Endothelial cell of umbilical vein (primary cell): ENCODE results near the gene BTG2. TPM values are rescaled to one million over a fixed set of nuclear protein-coding genes. Genes with fewer than 3 reads are reported as not detected.

Experiments
- BruUV-seq: library from RNA; stranded (reverse); fragments of 400-500 nt; replicated peaks from 2 replicates; lab custom pipeline; 2021; lab: Mats Ljungman, UMichigan
- CTCF ChIA-PET: fragments of 300-600, 350-600 bp; sonication (Branson Sonifier 250); formaldehyde crosslinking; loops from one replicate; lab custom pipeline; 2021; ENCODE audit warnings: antibody characterized with exemption, inconsistent platforms; lab: Charles Lee
- POLR2A ChIA-PET: fragments of 300-600, 350-600 bp; sonication (Branson Sonifier 250); formaldehyde crosslinking; loops from one replicate; lab custom pipeline; 2021; ENCODE audit warnings: antibody characterized with exemption, inconsistent platforms; lab: Charles Lee
- DNase-seq: peaks from one replicate; pipeline ENCODE4 v3.0.0-alpha.2; 2011; ENCODE audit warnings: low read depth, low spot score
- FAIRE-seq: peaks from 2 replicates; lab custom pipeline; 2011; peaks lifted over from hg19 to GRCh38; lab: Jason Lieb, UNC
- H2AFZ ChIP-seq: 2 replicates; pipeline ENCODE4 v1.6.0; 2012; ENCODE audit warnings: low read depth, low read length, control low read depth, inconsistent platforms
- H3K27ac ChIP-seq: 2 replicates; pipeline ENCODE4 v1.5.1; 2011; ENCODE audit warnings: low read depth, mild to moderate bottlenecking, control low read depth, low read length, moderate library complexity; ENCODE audit not compliant: insufficient read depth
- H3K27me3 ChIP-seq, 2 experiments: 2 replicates each; pipeline versions ENCODE4 v1.6.0 to v1.6.1; 2011; ENCODE audit warnings: low read length in 2 of 2, mixed read lengths in 1 of 2; ENCODE audit not compliant: control insufficient read depth in 2 of 2, insufficient read depth in 2 of 2
- H3K36me3 ChIP-seq, 2 experiments: 2 replicates in 1 of 2; 3 replicates in 1 of 2; pipeline ENCODE4 v1.5.1; 2011; ENCODE audit warnings: low read length in 2 of 2, mild to moderate bottlenecking in 1 of 2, moderate library complexity in 1 of 2; ENCODE audit not compliant: control insufficient read depth in 2 of 2, insufficient read depth in 2 of 2; ENCODE audit errors: extremely low read depth in 1 of 2
- H3K4me1 ChIP-seq: 3 replicates; pipeline ENCODE4 v1.5.1; 2011; ENCODE audit warnings: mild to moderate bottlenecking, low read length; ENCODE audit not compliant: control insufficient read depth, insufficient read depth; ENCODE audit errors: extremely low read depth
- H3K4me2 ChIP-seq: 2 replicates; pipeline ENCODE4 v1.6.1; 2011; ENCODE audit warnings: low read length, control low read depth, mixed read lengths; ENCODE audit not compliant: insufficient read depth
- H3K4me3 ChIP-seq, 3 experiments: fragments of 200-600 bp in 1 of 3; sonication (generic), shearing (Covaris generic) in 1 of 3; replicated peaks in 1 of 3; 2 replicates each; pipeline ENCODE4 v1.5.1; 2011 to 2016; ENCODE audit warnings: control low read depth in 3 of 3, low read length in 3 of 3, mild to moderate bottlenecking in 2 of 3, inconsistent platforms in 1 of 3, low read depth in 1 of 3, moderate library complexity in 1 of 3; ENCODE audit not compliant: insufficient read depth in 1 of 3
- H3K79me2 ChIP-seq: 2 replicates; pipeline ENCODE4 v1.6.0; 2012; ENCODE audit warnings: low read length, inconsistent platforms; ENCODE audit not compliant: control insufficient read depth, insufficient read depth
- H3K9ac ChIP-seq: replicated peaks from 2 replicates; pipeline ENCODE3; 2011; ENCODE audit warnings: low read length, control low read depth; ENCODE audit not compliant: insufficient read depth; ENCODE audit errors: extremely low read depth
- H3K9me1 ChIP-seq: replicated peaks from 3 replicates; pipeline ENCODE4 v1.6.0; 2011; ENCODE audit warnings: mild to moderate bottlenecking, low read length; ENCODE audit not compliant: control insufficient read depth, insufficient read depth; ENCODE audit errors: extremely low read depth
- H3K9me3 ChIP-seq: replicated peaks from 2 replicates; pipeline ENCODE4 v1.5.1; 2012; ENCODE audit warnings: low read length, inconsistent platforms; ENCODE audit not compliant: control insufficient read depth, insufficient read depth
- H4K20me1 ChIP-seq: replicated peaks from 2 replicates; pipeline ENCODE3; 2011; ENCODE audit warnings: mild to moderate bottlenecking, low read length; ENCODE audit not compliant: control insufficient read depth, insufficient read depth; ENCODE audit errors: extremely low read depth
- CTCF ChIP-seq, 2 donors: IDR thresholded peaks; 1 replicate in 1 of 2; 2 replicates in 1 of 2; pipeline ENCODE4 v1.5.1; 2011; ENCODE audit warnings: low read length in 2 of 2, mild to moderate bottlenecking in 2 of 2, moderate library complexity in 2 of 2, control low read depth in 1 of 2, inconsistent platforms in 1 of 2, low read depth in 1 of 2; ENCODE audit not compliant: insufficient read depth in 1 of 2; ENCODE audit errors: extremely low read depth in 1 of 2
- EZH2 ChIP-seq: IDR thresholded peaks from 2 replicates; pipeline ENCODE4 v1.6.1; 2012; ENCODE audit warnings: borderline replicate concordance, low read depth, mild to moderate bottlenecking, moderate library complexity, low read length, inconsistent platforms; ENCODE audit not compliant: severe bottlenecking
- FOS ChIP-seq: IDR thresholded peaks from 2 replicates; pipeline ENCODE4 v1.6.1; 2011; ENCODE audit warnings: mild to moderate bottlenecking, low read length, moderate library complexity, borderline replicate concordance; ENCODE audit not compliant: insufficient read depth
- GATA2 ChIP-seq: IDR thresholded peaks from 2 replicates; pipeline ENCODE4 v1.7.0; 2011; ENCODE audit warnings: low read depth, mild to moderate bottlenecking, moderate library complexity, mixed read lengths, low read length; ENCODE audit not compliant: insufficient read length, insufficient read depth
- JUN ChIP-seq: IDR thresholded peaks from 2 replicates; pipeline ENCODE4 v1.6.1; 2011; ENCODE audit warnings: borderline replicate concordance, low read depth; ENCODE audit not compliant: insufficient read length, insufficient read depth
- MAX ChIP-seq: IDR thresholded peaks from 2 replicates; pipeline ENCODE4 v1.6.1; 2011; ENCODE audit not compliant: insufficient read depth, insufficient read length
- MYC ChIP-seq: IDR thresholded peaks from one replicate; pipeline ENCODE4 v1.6.1; 2011; ENCODE audit warnings: mild to moderate bottlenecking, low read depth, low read length
- POLR2A ChIP-seq: IDR thresholded peaks from 2 replicates; pipeline ENCODE4 v1.6.1; 2012; ENCODE audit warnings: low read depth, mild to moderate bottlenecking, control low read depth, low read length
- POLR2AphosphoS5 ChIP-seq: IDR thresholded peaks from 2 replicates; pipeline ENCODE4 v1.6.1; 2012; ENCODE audit warnings: low read depth, mild to moderate bottlenecking, control low read depth, low read length, moderate library complexity; ENCODE audit not compliant: insufficient read depth
- dilution Hi-C: fragments of 300-500 bp; cut with MboI; formaldehyde crosslinking; loops from one replicate; pipeline ENCODE4 v1.15.0; 2019; ENCODE audit warnings: low sequenced_read_pairs; ENCODE audit not compliant: extremely low pct_ligation_motif_present
- intact Hi-C: fragments of 100-400 bp; cut with micrococcal nuclease; formaldehyde crosslinking; loops from one replicate; pipeline ENCODE4 v1.10.0; 2022
- polyA plus RNA-seq, 4 experiments: library from polyadenylated mRNA; depleted of rRNA in 3 of 4; stranded (reverse) in 3 of 4; unstranded in 1 of 4; fragments of >200 nt; gene quantifications; 2 replicates each; pipeline versions ENCODE4 v1.2.1 to v1.2.3, GENCODE V29; 2011 to 2012; ENCODE audit warnings: missing spikeins in 1 of 4
- total RNA-seq: library from RNA; stranded (reverse); gene quantifications from 2 replicates; pipeline ENCODE4 v1.2.3, GENCODE V29; 2021

Gene BTG2
- total and polyA plus RNA-seq, 2 donors (not counting 3 experiments of a cell fraction or from before 2014, with no cell fraction given), result 35.6 to 50.1 TPM

- Histone ChIP-seq H3K4me3 (no peak overlapping the region), H2AFZ (no peak overlapping the region), H3K4me1 (peaks cover 15% of the 10 kb centered on the region), H3K79me2 (no peaks in the 10 kb centered on the region), H3K9me1 (no peaks in the 10 kb centered on the region), H3K27ac (no peak overlapping the region), H3K36me3 (no peaks in the 10 kb centered on the region), H3K9ac (no peak overlapping the region), H3K4me2 (no peak overlapping the region), H4K20me1 (no peaks in the 10 kb centered on the region), H3K9me3 (no peaks in the 10 kb centered on the region), H3K27me3 (peaks cover 0 to 3% of the 10 kb centered on the region in 2 experiments)
- no peak for FAIRE-seq
- no peak for TF ChIP-seq CTCF (IDR thresholded peaks at IDR 0.05; ENCODE audit: extremely low read depth in 1 of 2, insufficient read depth in 1 of 2, low read depth in 1 of 2, low read length in 2 of 2)
- no peak for DNase-seq
- no TSS peak for BruUV-seq
- dilution Hi-C loops (no loop called here), intact Hi-C loops (loop anchor here (2.0 kb wide), 1 partner anchor 35 kb away; no protein-coding TSS in a partner anchor)
- POLR2A ChIA-PET, result interaction anchor here (1.6 kb wide), 1 partner anchor 14 kb away, joined by 3 read pairs; the partner anchor contains the start of gene BTG2
- CTCF ChIA-PET, result interaction anchor here (0.9 to 11.1 kb wide), 8 partner anchors 19 to 51 kb away, joined by 3 to 91 read pairs (median 4); no protein-coding TSS in a partner anchor
Observed at GRCh38 chr1:203291201-203292096, 13.9 kb upstream of the BTG2 start.

- Histone ChIP-seq H3K9me1 (no peaks in the 10 kb centered on the region), H3K4me1 (no peaks in the 10 kb centered on the region), H2AFZ (no peak overlapping the region), H3K9ac (no peak overlapping the region), H3K79me2 (no peaks in the 10 kb centered on the region), H4K20me1 (no peaks in the 10 kb centered on the region), H3K9me3 (no peaks in the 10 kb centered on the region), H3K4me2 (no peak overlapping the region), H3K36me3 (no peaks in the 10 kb centered on the region), H3K4me3 (no peak overlapping the region), H3K27me3 (peaks cover 11 to 20% of the 10 kb centered on the region in 2 experiments), H3K27ac (no peak overlapping the region)
- TF ChIP-seq POLR2A (no peak), JUN (no peak), FOS (no peak), MAX (no peak), POLR2AphosphoS5 (no peak), EZH2 (no peak), MYC (no peak), CTCF (IDR thresholded peaks at IDR 0.05; ENCODE audit: extremely low read depth in 1 of 2, insufficient read depth in 1 of 2, low read depth in 1 of 2, low read length in 2 of 2) (no peak), GATA2 (no peak)
- FAIRE-seq, result no peak
- intact Hi-C loops (no loop called here), dilution Hi-C loops (no loop called here)
- ChIA-PET POLR2A (interaction anchor here (0.6 to 1.3 kb wide), 2 partner anchors 9 kb away, joined by 3 to 7 read pairs; partner anchors contain the start of gene BTG2), CTCF (interaction anchor here (0.7 to 2.8 kb wide), 6 partner anchors 23 to 42 kb away, joined by 3 to 12 read pairs (median 4); no protein-coding TSS in a partner anchor)
- no TSS peak for BruUV-seq
- no peak for DNase-seq
Observed at GRCh38 chr1:203295796-203296195, 9.5 kb upstream of the BTG2 start.
